KBM-7 (cell line): ENCODE data around the gene MAP6.

Experiments
- DNase-seq: peaks from one replicate; pipeline ENCODE4 v3.0.0-alpha.2; 2015
- in situ Hi-C: fragments of 300-500 bp; cut with MboI; formaldehyde crosslinking; loops from 2 replicates; pipeline ENCODE4 v1.14.3; 2020; ENCODE audit warnings: low sequenced_read_pairs, low pct_unique_long_range_greater_than_20kb, mixed read lengths

MAP6 gene

GRCh38 chr11:75562048-75562835 lies 106.6 kb downstream of the MAP6 start, which contains the start of gene SERPINH1:
TSS of gene SERPINH1 (plus strand) at chr11:75562253. CDS start at chr11:75566350, 4,097 bp downstream.
- in situ Hi-C loops, result no loop called here
- peak; percentile 85 for DNase-seq

DNA sequence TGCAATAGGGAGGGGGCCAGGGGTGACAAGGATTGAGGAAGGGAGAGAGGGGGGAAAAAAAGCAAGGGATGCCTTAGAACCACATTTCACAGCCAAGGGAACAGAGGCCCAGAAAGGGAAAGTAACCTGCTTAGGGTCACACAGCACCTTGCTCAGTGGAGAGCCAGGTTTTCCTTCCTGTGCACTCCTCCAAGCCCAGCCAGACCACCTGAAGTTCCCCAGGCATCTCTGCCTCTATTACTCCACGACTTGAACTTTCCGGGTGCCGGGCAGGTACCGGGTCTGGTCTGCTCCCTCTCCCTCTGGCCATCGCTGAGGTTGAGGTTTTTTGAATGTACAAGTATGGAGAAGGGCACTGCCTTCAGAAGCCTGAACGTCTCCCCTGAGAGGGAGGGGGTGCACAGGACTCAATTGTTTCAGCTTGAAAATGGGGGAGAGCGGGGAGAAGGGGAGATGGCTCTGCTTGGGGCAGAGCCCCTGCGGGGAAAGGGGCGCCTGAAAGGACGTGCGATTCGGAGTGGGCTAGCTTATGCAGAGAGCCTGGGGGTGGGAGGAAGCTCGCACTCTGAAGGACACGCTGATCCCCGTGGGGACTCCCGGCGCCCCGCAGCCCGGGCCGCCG lies 107.3 kb downstream of the MAP6 start:
- DNase-seq, result no peak
- in situ Hi-C loops, result no loop called here

DNA sequence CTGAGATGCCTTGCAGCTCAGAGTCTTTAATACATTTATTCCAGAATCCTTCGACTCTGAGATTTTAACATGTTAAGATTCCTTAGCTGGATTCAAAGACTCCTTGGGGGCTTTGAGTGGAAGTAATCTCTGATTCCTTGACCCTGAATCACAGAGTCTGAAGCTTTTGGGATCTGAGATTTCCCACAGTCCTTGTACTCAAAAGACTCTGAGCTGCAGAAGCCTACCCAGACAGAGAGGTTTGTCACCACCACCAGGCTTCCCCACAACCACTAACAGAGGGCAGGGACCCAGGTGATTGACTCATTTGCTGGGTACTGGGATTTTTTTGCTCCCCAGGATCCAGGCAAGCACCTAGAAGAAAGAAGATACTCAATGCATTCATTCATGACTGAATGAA lies 108.2 kb downstream of the MAP6 start:
- in situ Hi-C loops, result no loop called here
- no peak for DNase-seq

- DNase-seq, result peak; percentile 60
- in situ Hi-C loops, result no loop called here
Observed at GRCh38 chr11:75558939-75559843, 109.6 kb downstream of the MAP6 start.

DNA sequence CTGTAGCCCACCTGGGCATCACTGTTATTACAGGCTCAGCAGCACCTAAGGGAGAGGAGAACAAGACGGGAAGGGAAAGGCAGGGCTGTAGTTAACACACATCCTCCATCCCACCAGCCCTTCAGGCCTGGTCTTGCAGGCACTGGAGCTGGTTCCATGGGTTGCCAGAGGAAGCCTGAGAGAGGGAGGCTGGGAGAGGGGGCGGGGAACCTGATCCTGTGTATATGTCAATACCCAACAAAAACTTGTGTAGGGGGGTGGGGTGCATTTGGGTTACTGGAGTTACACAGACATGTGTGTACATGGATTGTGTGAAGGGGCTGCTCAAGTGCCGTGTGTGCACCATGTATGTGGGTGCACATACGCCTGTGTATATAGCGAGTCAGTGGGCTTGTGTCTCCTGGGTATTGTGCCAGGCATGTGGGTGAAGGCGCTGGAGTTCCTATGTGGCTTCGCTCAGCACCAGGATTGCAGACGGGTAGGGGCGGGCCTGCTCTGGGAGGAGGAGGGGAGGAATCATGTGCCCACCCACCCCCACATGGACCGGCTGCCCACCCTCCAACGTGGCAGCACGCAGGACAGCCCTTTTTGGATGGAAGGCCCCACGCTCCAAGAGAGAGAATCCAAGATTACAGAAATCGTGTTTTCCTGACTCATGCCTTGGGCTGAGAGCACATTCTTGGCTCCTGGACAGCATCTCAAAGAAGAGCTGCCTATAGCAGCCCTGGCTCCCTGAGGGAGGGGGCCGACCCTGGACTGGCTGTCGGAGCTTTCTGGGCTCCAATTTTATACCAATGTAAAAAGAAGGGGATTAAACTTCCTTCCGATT lies 111.0 kb downstream of the MAP6 start:
- no peak for DNase-seq
- in situ Hi-C loops, result no loop called here

- in situ Hi-C loops, result no loop called here
Observed at GRCh38 chr11:75556275-75556674, 112.6 kb downstream of the MAP6 start.

DNA sequence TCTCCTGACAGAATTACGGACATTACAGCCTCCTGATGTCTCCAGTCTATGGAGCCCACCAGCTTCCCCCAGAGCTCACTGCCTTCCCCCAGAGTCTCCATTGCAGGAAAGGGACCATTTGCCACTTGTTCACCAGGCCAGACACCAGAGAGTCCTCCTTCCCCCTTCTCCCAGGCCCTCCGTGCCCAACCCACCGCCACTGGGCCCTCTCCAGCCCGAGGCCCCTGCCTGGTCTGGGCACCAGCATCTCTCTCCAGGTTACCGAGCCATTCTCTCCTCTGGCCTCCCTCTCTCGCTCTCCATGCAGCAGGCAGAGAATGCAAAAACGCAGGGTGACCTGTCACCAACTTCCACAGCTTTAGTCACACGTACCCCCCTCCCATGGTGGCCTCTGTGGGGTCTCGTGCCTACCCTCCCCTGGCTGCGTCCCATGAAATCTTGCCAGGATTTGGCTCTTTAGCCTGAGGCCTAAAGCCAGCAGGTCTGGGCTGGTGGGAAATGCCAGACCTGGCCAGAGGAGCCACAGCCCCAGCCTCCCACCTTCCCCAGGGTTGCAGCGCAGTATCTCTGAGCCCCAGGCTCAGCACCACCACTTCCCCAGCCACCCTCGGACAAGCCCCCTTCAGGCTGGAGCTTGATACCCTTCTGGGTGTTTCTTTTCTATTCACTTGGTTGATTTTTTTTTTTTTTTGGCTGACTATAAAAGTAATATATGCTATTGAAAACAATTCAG lies 113.6 kb downstream of the MAP6 start:
- in situ Hi-C loops, result no loop called here
- DNase-seq, result no peak

More at GRCh38 chr11:75556275-75556674, 112.6 kb downstream of the MAP6 start:
- no peak for DNase-seq

DNA sequence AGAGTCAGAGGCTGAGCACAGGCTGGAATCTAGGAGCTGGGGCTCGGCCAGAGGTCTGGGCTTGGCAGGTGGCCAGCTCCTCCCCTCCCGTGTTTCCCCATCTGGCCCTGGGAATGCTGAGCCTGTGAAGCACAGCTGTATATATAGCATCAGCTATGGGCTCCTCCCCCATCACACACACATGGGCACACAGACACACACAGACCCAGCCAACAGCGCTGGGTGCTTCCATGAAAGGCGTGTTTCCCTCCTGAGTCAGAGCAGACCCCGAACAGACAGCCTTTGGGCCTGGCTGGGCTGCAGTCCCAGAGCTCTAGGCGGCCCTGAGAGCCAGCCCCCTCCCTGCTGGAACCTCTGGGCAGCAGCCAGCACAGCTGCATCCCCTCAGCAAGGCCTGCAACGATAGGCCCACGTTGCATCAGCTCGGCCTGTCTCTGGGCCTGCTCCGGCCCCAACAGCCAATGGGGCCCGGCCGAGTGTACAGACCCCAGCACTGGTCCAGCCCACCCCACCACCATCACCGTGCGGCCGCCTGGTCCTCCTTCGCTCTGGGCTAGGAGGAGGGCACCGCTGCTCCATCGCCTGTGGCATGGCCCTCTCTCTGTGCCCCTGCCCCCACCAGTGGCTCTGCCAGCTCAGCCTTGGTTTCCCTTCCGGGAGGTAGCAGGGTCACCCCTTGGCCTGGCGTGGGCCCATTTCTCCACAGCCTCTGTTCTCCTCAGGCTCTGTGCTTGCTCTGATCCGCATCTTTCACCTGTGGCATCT lies 114.4 kb downstream of the MAP6 start:
- no peak for DNase-seq

DNA sequence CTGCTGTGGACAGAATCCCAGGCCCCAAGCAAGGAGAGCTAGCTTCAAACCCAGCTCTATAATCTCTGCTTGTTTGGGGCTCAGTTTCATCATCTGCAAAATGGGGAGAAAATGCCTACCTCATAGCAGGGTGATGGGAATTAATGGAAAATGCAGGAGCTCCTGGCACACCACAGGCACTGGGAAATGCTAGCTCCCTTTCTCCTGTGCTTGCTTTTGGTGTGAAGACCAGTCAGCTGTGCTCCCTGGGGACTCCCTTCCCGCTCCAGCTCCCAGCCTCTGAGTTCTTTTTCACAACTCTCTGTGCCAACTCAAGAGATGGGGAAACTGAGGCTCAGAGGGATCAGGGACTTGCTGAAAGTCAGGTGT lies 115.0 kb downstream of the MAP6 start:
- no peak for DNase-seq
- in situ Hi-C loops, result no loop called here

More for the DNA sequence above, 114.4 kb downstream of the MAP6 start:
- in situ Hi-C loops, result no loop called here

GRCh38 chr11:75553182-75553581 lies 115.7 kb downstream of the MAP6 start:
- in situ Hi-C loops, result no loop called here

DNA sequence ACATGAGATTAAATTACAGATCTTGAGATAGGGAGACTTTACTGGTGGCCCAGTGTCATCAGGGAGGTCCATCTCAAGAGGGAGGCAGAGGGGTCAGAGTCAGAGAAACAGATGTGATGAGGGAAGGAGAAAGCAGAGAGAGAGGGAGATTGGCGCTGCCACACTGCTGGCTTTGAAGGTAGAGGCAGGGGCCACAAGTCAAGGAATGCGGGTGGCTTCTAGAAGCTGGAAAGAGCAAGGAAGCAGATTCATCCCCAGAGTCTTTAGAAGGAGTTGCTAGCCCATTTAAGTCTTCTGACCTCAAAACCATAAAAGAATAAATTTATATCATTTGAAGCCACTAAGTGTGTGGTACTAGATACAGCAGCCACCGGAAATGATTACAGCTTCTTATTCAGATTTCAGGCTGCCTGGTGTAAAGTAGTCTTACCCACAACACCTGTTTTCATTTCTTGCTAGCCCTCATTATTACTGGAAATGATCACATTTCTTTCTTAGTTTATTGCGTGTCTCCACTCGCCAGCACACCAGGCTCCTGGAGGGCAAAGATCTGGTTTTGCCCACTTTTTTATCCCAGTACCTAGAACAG lies 119.4 kb downstream of the MAP6 start:
- no peak for DNase-seq
- in situ Hi-C loops, result no loop called here

More at GRCh38 chr11:75553182-75553581, 115.7 kb downstream of the MAP6 start:
- no peak for DNase-seq

GRCh38 chr11:75548595-75549272 lies 120.1 kb downstream of the MAP6 start:
- in situ Hi-C loops, result no loop called here
- no peak for DNase-seq

DNA sequence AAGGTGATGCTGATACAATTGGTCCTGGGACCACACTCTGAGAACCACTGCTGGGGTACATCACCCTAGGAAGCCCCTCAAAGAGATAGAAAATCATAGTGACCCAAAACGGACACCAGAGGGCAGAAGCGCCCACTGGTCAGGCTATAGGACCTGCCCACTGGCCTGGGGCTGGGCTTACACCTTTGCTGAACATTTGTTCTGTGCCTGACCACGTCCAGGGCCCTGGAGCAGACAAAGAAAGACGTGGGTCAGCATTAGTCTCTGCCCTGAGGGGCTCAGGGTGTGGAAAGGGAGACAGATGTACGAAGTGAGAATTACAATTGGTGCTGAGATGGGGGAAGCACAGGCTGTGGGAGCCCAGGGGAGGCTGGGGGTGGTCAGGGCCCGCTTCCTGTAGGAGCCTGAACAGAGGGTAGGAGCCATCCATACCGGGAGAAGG lies 121.2 kb downstream of the MAP6 start:
- in situ Hi-C loops, result no loop called here
- peak; percentile 47 for DNase-seq

DNA sequence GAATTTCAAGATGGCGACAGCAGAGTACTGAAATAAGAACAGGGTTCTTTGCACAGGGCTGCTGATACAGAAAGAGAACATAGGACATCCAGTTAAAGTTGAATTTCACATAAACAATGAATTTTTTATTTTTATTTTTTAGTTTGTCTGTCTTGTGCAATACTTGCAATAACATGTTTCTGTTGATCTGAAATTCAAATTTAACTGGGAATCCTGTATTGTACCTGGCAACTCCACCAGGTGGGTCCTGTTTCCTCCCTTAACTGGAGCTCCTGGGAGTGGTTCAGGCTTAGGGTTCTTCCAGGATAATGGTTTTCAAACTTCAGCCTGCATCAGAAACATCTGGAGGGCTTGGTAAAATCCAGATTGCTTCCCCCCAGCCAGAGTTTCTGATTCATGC lies 121.7 kb downstream of the MAP6 start:
- no peak for DNase-seq
- in situ Hi-C loops, result no loop called here

- in situ Hi-C loops, result no loop called here
Observed at GRCh38 chr11:75543806-75544205, 125.0 kb downstream of the MAP6 start.

GRCh38 chr11:75542088-75542438 lies 126.8 kb downstream of the MAP6 start:
- in situ Hi-C loops, result no loop called here
- DNase-seq, result no peak

More at GRCh38 chr11:75543806-75544205, 125.0 kb downstream of the MAP6 start:
- DNase-seq, result no peak
